Panc1 (cell line): ENCODE measurements around the gene ZNF678. TPM values are rescaled to one million over a fixed set of nuclear protein-coding genes. Genes with fewer than 3 reads are reported as not detected.

Experiments
- ATAC-seq: fragments of 200-7000 bp; cut with Tn5 transposase; 2 replicates; pipeline ENCODE4 v1.9.1; 2020; ENCODE audit warnings: mild to moderate bottlenecking, moderate library complexity
- BruUV-seq: library from RNA; stranded (reverse); fragments of 400-500 nt; replicated peaks from 2 replicates; lab custom pipeline; 2021; lab: Mats Ljungman, UMichigan
- CTCF ChIA-PET: fragments of 300-600 bp; sonication (Branson Sonifier 250); formaldehyde crosslinking; loops from one replicate; lab custom pipeline; 2022; ENCODE audit warnings: antibody characterized with exemption; lab: Charles Lee
- POLR2A ChIA-PET: fragments of 300-600 bp; sonication (Branson Sonifier 250); formaldehyde crosslinking; loops from one replicate; lab custom pipeline; 2022; ENCODE audit warnings: antibody characterized with exemption; lab: Charles Lee
- DNase-seq: peaks from one replicate; pipeline ENCODE4 v3.0.0-alpha.2; 2010; ENCODE audit warnings: low read depth, low spot score
- H3K27ac ChIP-seq: 2 replicates; pipeline ENCODE4 v1.5.1; 2011; ENCODE audit warnings: mild to moderate bottlenecking, low read length, inconsistent platforms
- H3K27me3 ChIP-seq: fragments of 200-500 bp; sonication (Bioruptor generic); 2 replicates; pipeline ENCODE4 v1.6.0; 2014; ENCODE audit warnings: low read length, inconsistent platforms; ENCODE audit not compliant: control insufficient read depth, insufficient read depth
- H3K36me3 ChIP-seq: fragments of 200-500 bp; sonication (Bioruptor generic); 2 replicates; pipeline ENCODE4 v1.5.1; 2014; ENCODE audit warnings: inconsistent platforms, mild to moderate bottlenecking, low read length, moderate library complexity; ENCODE audit not compliant: control insufficient read depth, insufficient read depth
- H3K4me1 ChIP-seq: 2 replicates; pipeline ENCODE4 v1.5.1; 2011; ENCODE audit warnings: inconsistent platforms, mild to moderate bottlenecking, low read length, moderate library complexity; ENCODE audit not compliant: control insufficient read depth, insufficient read depth
- H3K4me3 ChIP-seq, 2 experiments: 2 replicates each; pipeline ENCODE4 v1.5.1; 2011 to 2012; ENCODE audit warnings: low read depth in 2 of 2, low read length in 2 of 2, mild to moderate bottlenecking in 2 of 2, inconsistent platforms in 1 of 2, moderate library complexity in 1 of 2
- H3K9me3 ChIP-seq: fragments of 200-500 bp; sonication (Bioruptor generic); 2 replicates; pipeline ENCODE4 v1.5.1; 2014; ENCODE audit warnings: low read depth, mild to moderate bottlenecking, inconsistent platforms, low read length, moderate library complexity; ENCODE audit not compliant: control insufficient read depth, insufficient read depth
- POLR2AphosphoS5 ChIP-seq: IDR thresholded peaks from 2 replicates; pipeline ENCODE4 v1.6.1; 2012; ENCODE audit warnings: mild to moderate bottlenecking, low read depth, low read length, moderate library complexity
- SIN3A ChIP-seq: IDR thresholded peaks from 2 replicates; pipeline ENCODE4 v1.6.1; 2012; ENCODE audit warnings: low read depth, mild to moderate bottlenecking, low read length, moderate library complexity, borderline replicate concordance; ENCODE audit not compliant: insufficient read depth
- TCF7L2 ChIP-seq: IDR thresholded peaks from 2 replicates; pipeline ENCODE4 v1.6.1; 2011; ENCODE audit warnings: mild to moderate bottlenecking, low read depth, low read length, inconsistent platforms
- in situ Hi-C: cut with HindIII; loops from 2 replicates; pipeline ENCODE4 v1.10.0; 2016; ENCODE audit warnings: low sequenced_read_pairs, low pct_unique_long_range_greater_than_20kb
- intact Hi-C: fragments of 100-400 bp; cut with micrococcal nuclease; formaldehyde crosslinking; loops from one replicate; pipeline ENCODE4 v1.10.0; 2022; ENCODE audit not compliant: unreplicated experiment
- total RNA-seq: library from RNA; stranded (reverse); gene quantifications from one replicate; pipeline ENCODE4 v1.2.1, GENCODE V29; 2021; ENCODE audit not compliant: unreplicated experiment
- TF ChIP-seq, protein P1 (sequence below), 2 experiments: IDR thresholded peaks; 2 replicates each; pipeline ENCODE4 v1.6.1; 2011 to 2012; ENCODE audit warnings: low read depth in 2 of 2, control low read depth in 1 of 2, low read length in 1 of 2, mild to moderate bottlenecking in 1 of 2, moderate library complexity in 1 of 2; ENCODE audit not compliant: insufficient read depth in 1 of 2
- TF ChIP-seq, protein P2 (sequence below): fragments of 450-650 bp; IDR thresholded peaks from 2 replicates; pipeline ENCODE4 v1.5.1; 2017; ENCODE audit warnings: mild to moderate bottlenecking

ZNF678 gene
- total RNA-seq, 1 experiment from 2014 or later: 8.0 TPM

DNA sequence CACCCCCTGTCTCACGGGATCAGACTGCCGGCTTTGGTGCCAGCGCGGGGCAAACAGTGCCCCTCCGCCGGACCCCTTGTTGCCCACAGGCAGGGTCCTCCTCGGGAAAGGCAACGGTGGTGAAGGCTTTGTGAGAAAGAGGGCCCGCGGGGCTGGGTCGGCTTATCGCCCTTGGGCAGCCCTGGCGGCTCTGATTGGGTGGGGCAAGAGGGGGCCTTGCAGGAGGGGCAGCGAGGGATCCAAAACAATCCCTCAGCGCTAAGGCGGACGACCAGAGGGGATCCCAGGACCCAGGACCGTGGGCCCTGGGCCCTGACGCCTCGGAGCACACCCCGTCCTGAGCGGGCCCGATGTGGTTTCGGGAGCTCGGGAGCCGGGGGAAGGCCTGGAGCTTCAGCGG lies 3.9 kb upstream of the ZNF678 start:
- Histone ChIP-seq H3K36me3 (peaks cover 3% of the 10 kb centered on the region; the same call in 1 of the 2 replicates), H3K4me1 (peaks cover 6% of the 10 kb centered on the region; the same call in 1 of the 2 replicates), H3K27me3 (no peaks in the 10 kb centered on the region), H3K9me3 (peaks cover 9% of the 10 kb centered on the region; the same call in 1 of the 2 replicates), H3K4me3 (no peak overlapping the region), H3K27ac (no peak overlapping the region)
- intact Hi-C loops (no loop called here), in situ Hi-C loops (no loop called here)
- DNase-seq (no peak), ATAC-seq (no peak)
- CTCF ChIA-PET: no interaction called here
- TF ChIP-seq TCF7L2 (no peak), POLR2AphosphoS5 (no peak), SIN3A (no peak)
- TF ChIP-seq, protein P1, sequence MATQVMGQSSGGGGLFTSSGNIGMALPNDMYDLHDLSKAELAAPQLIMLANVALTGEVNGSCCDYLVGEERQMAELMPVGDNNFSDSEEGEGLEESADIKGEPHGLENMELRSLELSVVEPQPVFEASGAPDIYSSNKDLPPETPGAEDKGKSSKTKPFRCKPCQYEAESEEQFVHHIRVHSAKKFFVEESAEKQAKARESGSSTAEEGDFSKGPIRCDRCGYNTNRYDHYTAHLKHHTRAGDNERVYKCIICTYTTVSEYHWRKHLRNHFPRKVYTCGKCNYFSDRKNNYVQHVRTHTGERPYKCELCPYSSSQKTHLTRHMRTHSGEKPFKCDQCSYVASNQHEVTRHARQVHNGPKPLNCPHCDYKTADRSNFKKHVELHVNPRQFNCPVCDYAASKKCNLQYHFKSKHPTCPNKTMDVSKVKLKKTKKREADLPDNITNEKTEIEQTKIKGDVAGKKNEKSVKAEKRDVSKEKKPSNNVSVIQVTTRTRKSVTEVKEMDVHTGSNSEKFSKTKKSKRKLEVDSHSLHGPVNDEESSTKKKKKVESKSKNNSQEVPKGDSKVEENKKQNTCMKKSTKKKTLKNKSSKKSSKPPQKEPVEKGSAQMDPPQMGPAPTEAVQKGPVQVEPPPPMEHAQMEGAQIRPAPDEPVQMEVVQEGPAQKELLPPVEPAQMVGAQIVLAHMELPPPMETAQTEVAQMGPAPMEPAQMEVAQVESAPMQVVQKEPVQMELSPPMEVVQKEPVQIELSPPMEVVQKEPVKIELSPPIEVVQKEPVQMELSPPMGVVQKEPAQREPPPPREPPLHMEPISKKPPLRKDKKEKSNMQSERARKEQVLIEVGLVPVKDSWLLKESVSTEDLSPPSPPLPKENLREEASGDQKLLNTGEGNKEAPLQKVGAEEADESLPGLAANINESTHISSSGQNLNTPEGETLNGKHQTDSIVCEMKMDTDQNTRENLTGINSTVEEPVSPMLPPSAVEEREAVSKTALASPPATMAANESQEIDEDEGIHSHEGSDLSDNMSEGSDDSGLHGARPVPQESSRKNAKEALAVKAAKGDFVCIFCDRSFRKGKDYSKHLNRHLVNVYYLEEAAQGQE (IDR thresholded peaks at IDR 0.05; ENCODE audit: insufficient read depth in 1 of 2, low read depth in 2 of 2, low read length in 1 of 2): no peak
- TF ChIP-seq, protein P2, sequence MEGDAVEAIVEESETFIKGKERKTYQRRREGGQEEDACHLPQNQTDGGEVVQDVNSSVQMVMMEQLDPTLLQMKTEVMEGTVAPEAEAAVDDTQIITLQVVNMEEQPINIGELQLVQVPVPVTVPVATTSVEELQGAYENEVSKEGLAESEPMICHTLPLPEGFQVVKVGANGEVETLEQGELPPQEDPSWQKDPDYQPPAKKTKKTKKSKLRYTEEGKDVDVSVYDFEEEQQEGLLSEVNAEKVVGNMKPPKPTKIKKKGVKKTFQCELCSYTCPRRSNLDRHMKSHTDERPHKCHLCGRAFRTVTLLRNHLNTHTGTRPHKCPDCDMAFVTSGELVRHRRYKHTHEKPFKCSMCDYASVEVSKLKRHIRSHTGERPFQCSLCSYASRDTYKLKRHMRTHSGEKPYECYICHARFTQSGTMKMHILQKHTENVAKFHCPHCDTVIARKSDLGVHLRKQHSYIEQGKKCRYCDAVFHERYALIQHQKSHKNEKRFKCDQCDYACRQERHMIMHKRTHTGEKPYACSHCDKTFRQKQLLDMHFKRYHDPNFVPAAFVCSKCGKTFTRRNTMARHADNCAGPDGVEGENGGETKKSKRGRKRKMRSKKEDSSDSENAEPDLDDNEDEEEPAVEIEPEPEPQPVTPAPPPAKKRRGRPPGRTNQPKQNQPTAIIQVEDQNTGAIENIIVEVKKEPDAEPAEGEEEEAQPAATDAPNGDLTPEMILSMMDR: no peak
- BruUV-seq: no TSS peak
- POLR2A ChIA-PET: no interaction called here

DNA sequence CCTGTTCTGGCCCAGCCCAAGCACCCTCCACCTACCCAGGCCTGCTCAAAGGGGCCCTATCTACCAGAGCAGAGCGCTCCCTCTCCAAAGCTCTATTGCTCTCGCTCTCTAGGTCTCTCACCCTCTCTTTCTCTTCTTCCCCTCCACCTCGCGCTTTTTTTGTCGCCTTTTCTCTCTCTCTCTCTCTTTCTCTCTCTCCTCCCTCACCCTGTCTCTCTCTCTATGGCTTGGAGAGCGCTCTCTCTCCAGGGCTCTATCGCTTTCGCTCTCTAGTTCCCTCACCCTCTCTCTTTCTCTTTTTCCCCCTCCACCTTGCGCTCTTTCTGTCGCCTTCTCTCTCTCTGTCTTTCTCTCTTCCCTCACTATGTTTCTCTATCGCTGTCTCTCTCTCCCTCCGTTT lies 3.4 kb upstream of the ZNF678 start:
- no peaks in the 10 kb centered on the region for H3K27me3 ChIP-seq
- H3K27ac ChIP-seq: no peak overlapping the region
- peaks cover 9% of the 10 kb centered on the region; the same call in 1 of the 2 replicates for H3K9me3 ChIP-seq
- ChIA-PET CTCF (no interaction called here), POLR2A (no interaction called here)
- TF ChIP-seq, protein P1 (IDR thresholded peaks at IDR 0.05; ENCODE audit: insufficient read depth in 1 of 2, low read depth in 2 of 2, low read length in 1 of 2): no peak
- TF ChIP-seq TCF7L2 (no peak), POLR2AphosphoS5 (no peak), SIN3A (no peak)
- TF ChIP-seq, protein P2: no peak
- no TSS peak for BruUV-seq
- DNase-seq: no peak
- intact Hi-C loops (no loop called here), in situ Hi-C loops (no loop called here)
- H3K36me3 ChIP-seq: peaks cover 3% of the 10 kb centered on the region; the same call in 1 of the 2 replicates
- ATAC-seq: no peak
- no peak overlapping the region for H3K4me3 ChIP-seq
- peaks cover 6% of the 10 kb centered on the region; the same call in 1 of the 2 replicates for H3K4me1 ChIP-seq
